HG03354 (cell line): ENCODE measurements around the gene FERD3L.

Source experiments
- ATAC-seq: cut with Tn5 transposase; IDR thresholded peaks from one replicate; pipeline ENCODE4 v1.9.1; 2021; ENCODE audit warnings: mild to moderate bottlenecking; ENCODE audit not compliant: unreplicated experiment, poor library complexity, severe bottlenecking

Gene FERD3L

GRCh38 chr7:19104811-19105210 lies 40.4 kb downstream of the FERD3L start:
- no peak for ATAC-seq

GRCh38 chr7:19102884-19103283 lies 42.3 kb downstream of the FERD3L start:
- no peak for ATAC-seq

- no peak for ATAC-seq
Measured at GRCh38 chr7:19101909-19102308, 43.3 kb downstream of the FERD3L start.

GRCh38 chr7:19101472-19101871 lies 43.7 kb downstream of the FERD3L start:
- no peak for ATAC-seq

GRCh38 chr7:19099924-19100323 lies 45.3 kb downstream of the FERD3L start:
- ATAC-seq: no peak

GRCh38 chr7:19099194-19099593 lies 46.0 kb downstream of the FERD3L start:
- no peak for ATAC-seq

- no peak for ATAC-seq
Measured at GRCh38 chr7:19098510-19098909, 46.7 kb downstream of the FERD3L start.

GRCh38 chr7:19097165-19098055 lies 47.8 kb downstream of the FERD3L start:
- ATAC-seq: no peak

GRCh38 chr7:19095353-19095860 lies 49.8 kb downstream of the FERD3L start:
- ATAC-seq: no peak
